ENCODE measurements around the gene DPYD.

Gene DPYD

GRCh38 chr1:97383797-97384196 lies 537.0 kb downstream of the DPYD start:
- CTCF ChIA-PET, result no interaction called here
- POLR2A ChIA-PET, result no interaction called here
- no peak for DNase-seq (ENCODE audit: extremely low spot score)
- TF ChIP-seq FOXK2 (IDR thresholded peaks at IDR 0.05) (no peak), CTBP1 (IDR thresholded peaks at IDR 0.05; ENCODE audit: borderline replicate concordance) (no peak), ZNF384 (IDR thresholded peaks at IDR 0.05) (no peak), SP1 (IDR thresholded peaks at IDR 0.05) (no peak), HDGF (IDR thresholded peaks at IDR 0.05; ENCODE audit: borderline replicate concordance) (no peak), NFRKB (IDR thresholded peaks at IDR 0.05) (no peak), TARDBP (IDR thresholded peaks at IDR 0.05) (no peak), FOXA1 (IDR thresholded peaks at IDR 0.05) (no peak), BHLHE40 (IDR thresholded peaks at IDR 0.05; ENCODE audit: borderline replicate concordance) (no peak), LEF1 (IDR thresholded peaks at IDR 0.05; ENCODE audit: borderline replicate concordance) (no peak)

DNA sequence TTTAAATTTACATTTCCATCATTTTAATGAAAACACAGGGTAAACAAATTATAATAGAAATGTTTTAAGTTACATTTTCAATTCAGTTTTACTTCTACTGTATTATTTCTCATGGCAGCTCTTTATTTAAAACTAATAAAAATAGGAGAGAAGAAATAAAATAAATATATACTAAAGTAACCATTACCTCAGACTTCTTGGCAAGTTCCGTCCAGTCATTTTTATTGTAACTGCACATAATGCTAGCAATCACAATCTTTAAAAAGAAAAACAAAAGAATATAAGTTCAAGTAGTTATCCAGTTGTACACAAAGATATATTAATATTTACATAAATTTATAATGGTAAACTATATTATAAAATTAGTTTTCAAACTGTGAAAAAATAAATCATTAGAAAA lies 538.6 kb downstream of the DPYD start:
- ChIA-PET POLR2A (no interaction called here), CTCF (no interaction called here)
- no peak for TF ChIP-seq HDGF (IDR thresholded peaks at IDR 0.05; ENCODE audit: borderline replicate concordance)
- TF ChIP-seq ARNT (IDR thresholded peaks at IDR 0.05), result no peak
- no peak for TF ChIP-seq BHLHE40 (IDR thresholded peaks at IDR 0.05; ENCODE audit: borderline replicate concordance)
- TF ChIP-seq, protein P1, sequence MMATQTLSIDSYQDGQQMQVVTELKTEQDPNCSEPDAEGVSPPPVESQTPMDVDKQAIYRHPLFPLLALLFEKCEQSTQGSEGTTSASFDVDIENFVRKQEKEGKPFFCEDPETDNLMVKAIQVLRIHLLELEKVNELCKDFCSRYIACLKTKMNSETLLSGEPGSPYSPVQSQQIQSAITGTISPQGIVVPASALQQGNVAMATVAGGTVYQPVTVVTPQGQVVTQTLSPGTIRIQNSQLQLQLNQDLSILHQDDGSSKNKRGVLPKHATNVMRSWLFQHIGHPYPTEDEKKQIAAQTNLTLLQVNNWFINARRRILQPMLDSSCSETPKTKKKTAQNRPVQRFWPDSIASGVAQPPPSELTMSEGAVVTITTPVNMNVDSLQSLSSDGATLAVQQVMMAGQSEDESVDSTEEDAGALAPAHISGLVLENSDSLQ (IDR thresholded peaks at IDR 0.05), result no peak
- no peak for DNase-seq (ENCODE audit: extremely low spot score)

DNA sequence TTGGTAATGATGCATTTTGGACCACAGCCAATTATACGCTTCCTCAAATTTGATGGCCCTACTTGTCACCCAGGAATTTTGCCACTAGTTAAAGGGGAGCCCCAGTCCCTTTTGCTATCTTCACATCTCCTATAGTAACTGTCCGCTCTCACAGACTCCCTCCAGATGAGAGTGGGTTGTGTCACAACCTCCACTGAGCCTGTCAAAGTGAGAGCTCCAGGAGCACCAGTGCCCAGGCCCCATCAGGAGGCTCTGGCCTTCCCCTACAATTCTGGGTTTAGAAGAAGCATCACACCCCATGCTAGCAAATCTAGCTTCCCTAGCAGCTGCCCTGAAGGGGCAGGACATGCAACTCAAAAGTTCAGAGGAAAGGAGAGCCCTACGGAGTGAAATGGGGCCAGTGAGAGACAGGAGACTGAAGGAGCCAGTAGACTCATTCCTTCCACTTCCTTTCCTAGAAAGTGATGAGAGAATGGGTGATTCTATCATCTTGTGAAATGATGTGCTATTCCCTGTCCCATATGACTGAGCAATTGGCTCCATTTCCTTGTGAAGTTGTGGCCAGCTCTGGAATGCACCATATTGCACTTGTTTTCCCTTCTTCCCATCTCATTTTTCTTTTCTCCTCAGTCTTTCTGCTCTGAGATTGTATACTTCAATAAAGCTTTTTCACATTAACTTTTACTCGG lies 541.3 kb downstream of the DPYD start:
- CTCF ChIA-PET, result no interaction called here
- POLR2A ChIA-PET, result no interaction called here
- DNase-seq (ENCODE audit: extremely low spot score), result no peak
- TF ChIP-seq FOXA1 (IDR thresholded peaks at IDR 0.05), result no peak
- no peak for TF ChIP-seq ZNF384 (IDR thresholded peaks at IDR 0.05)
- no peak for TF ChIP-seq SUZ12 (IDR thresholded peaks at IDR 0.05)
- no peak for TF ChIP-seq FOXM1 (IDR thresholded peaks at IDR 0.05; ENCODE audit: borderline replicate concordance)
- no peak for TF ChIP-seq TARDBP (IDR thresholded peaks at IDR 0.05)
- TF ChIP-seq CTBP1 (IDR thresholded peaks at IDR 0.05; ENCODE audit: borderline replicate concordance), result no peak
- no peak for TF ChIP-seq ARNT (IDR thresholded peaks at IDR 0.05)
- TF ChIP-seq, protein P1 (IDR thresholded peaks at IDR 0.05), result no peak
- no peak for TF ChIP-seq BHLHE40 (IDR thresholded peaks at IDR 0.05; ENCODE audit: borderline replicate concordance)
- TF ChIP-seq HDGF (IDR thresholded peaks at IDR 0.05; ENCODE audit: borderline replicate concordance), result no peak
- TF ChIP-seq ELF4 (IDR thresholded peaks at IDR 0.05), result no peak
- TF ChIP-seq SP1 (IDR thresholded peaks at IDR 0.05), result no peak

DNA sequence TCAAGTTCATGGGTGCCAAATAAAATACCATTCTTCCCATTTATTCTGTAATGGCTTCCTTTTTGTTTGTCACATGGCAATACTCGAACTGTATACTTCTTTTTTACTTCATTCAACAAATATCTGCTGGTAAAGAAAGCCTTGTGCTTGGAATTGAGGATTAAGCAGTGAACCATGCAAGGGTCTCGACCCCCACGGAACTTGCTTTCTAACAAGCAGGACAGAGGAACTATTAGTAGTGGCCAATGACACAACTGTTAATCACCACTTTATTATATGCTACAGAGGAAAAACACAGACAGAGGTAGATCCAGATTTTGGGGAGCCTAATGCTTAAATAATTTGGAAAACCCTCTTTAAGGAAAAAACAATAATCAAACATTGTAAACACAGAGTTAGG lies 542.2 kb downstream of the DPYD start:
- TF ChIP-seq CTBP1 (IDR thresholded peaks at IDR 0.05; ENCODE audit: borderline replicate concordance), result no peak
- POLR2A ChIA-PET, result no interaction called here
- DNase-seq (ENCODE audit: extremely low spot score), result no peak
- CTCF ChIA-PET, result no interaction called here

DNA sequence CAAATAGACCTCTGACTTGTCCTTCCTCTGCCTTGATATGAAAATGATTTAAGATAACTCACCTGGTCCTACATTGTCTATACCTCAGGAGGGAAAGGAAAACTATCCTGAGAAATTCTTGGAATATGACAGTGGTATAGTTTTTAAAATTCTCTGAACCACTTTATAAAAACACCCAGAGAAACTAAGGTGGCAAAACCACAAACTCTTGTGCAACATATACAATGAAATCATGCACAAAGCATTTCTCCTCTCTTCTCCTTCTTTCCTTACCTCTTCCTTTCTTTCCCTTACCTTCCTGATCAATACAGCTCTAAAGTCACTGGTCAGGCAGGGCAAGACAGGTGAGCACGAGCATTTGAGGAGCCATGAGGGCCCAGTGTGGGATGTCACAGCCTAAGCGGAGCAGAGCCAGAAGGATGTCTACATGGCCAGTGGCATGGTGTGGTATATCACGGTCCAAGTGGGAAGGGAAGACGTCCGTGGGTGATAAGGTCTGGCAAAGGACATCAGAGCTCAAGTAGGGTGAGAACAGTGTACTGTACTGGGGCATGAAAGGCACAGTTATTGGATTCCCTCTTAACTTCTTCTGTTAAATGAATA lies 543.3 kb downstream of the DPYD start:
- ChIA-PET POLR2A (interaction anchor here (0.6 kb wide), 1 partner anchor 307 kb away, joined by 3 read pairs; no protein-coding TSS in a partner anchor), CTCF (no interaction called here)
- TF ChIP-seq ARNT (IDR thresholded peaks at IDR 0.05) (no peak), HDGF (IDR thresholded peaks at IDR 0.05; ENCODE audit: borderline replicate concordance) (no peak), BHLHE40 (IDR thresholded peaks at IDR 0.05; ENCODE audit: borderline replicate concordance) (no peak), CTBP1 (IDR thresholded peaks at IDR 0.05; ENCODE audit: borderline replicate concordance) (no peak), TARDBP (IDR thresholded peaks at IDR 0.05) (no peak), SP1 (IDR thresholded peaks at IDR 0.05) (no peak), SUZ12 (IDR thresholded peaks at IDR 0.05) (no peak), ELF4 (IDR thresholded peaks at IDR 0.05) (no peak), FOXM1 (IDR thresholded peaks at IDR 0.05; ENCODE audit: borderline replicate concordance) (no peak)
- DNase-seq (ENCODE audit: extremely low spot score), result no peak

- CTCF ChIA-PET, result no interaction called here
- no peak for DNase-seq (ENCODE audit: extremely low spot score)
- POLR2A ChIA-PET, result no interaction called here
- TF ChIP-seq BHLHE40 (IDR thresholded peaks at IDR 0.05; ENCODE audit: borderline replicate concordance) (no peak), FOXK2 (IDR thresholded peaks at IDR 0.05) (no peak), SUZ12 (IDR thresholded peaks at IDR 0.05) (no peak), TARDBP (IDR thresholded peaks at IDR 0.05) (no peak), FOXA1 (IDR thresholded peaks at IDR 0.05) (no peak), FOXM1 (IDR thresholded peaks at IDR 0.05; ENCODE audit: borderline replicate concordance) (no peak), ZNF384 (IDR thresholded peaks at IDR 0.05) (no peak), HDGF (IDR thresholded peaks at IDR 0.05; ENCODE audit: borderline replicate concordance) (no peak), LEF1 (IDR thresholded peaks at IDR 0.05; ENCODE audit: borderline replicate concordance) (no peak), NFRKB (IDR thresholded peaks at IDR 0.05) (no peak), L3MBTL2 (conservative IDR thresholded peaks at IDR 0.05) (no peak), CTBP1 (IDR thresholded peaks at IDR 0.05; ENCODE audit: borderline replicate concordance) (no peak), ARNT (IDR thresholded peaks at IDR 0.05) (no peak)
- TF ChIP-seq, protein P1 (IDR thresholded peaks at IDR 0.05), result no peak
These were observed 547.8 kb downstream of the DPYD start for GRCh38 chr1:97373000-97373399.

Data from HEK293T (cell line).